HG03457 (cell line): ENCODE measurements around the gene TUBB4B.
A peak's percentile ranks its signal among the peaks of the same experiment; 100 is the strongest.
"Not testable (repeated sequence)": the region's sequence is repeated elsewhere in the genome, so short reads cannot be mapped to it uniquely, and the experiment has no call there.

ENCODE experiments used
- ATAC-seq: cut with Tn5 transposase; IDR thresholded peaks from one replicate; pipeline ENCODE4 v1.9.1; 2021; ENCODE audit warnings: moderate number of reproducible peaks; ENCODE audit not compliant: unreplicated experiment

TUBB4B gene

GRCh38 chr9:137235424-137236237 is 5.5 kb upstream of the TUBB4B start:
- no peak for ATAC-seq

GRCh38 chr9:137236238-137236935 is 4.7 kb upstream of the TUBB4B start:
- no peak for ATAC-seq

- ATAC-seq: no peak
Measured at GRCh38 chr9:137236936-137237421, 4.1 kb upstream of the TUBB4B start.

DNA sequence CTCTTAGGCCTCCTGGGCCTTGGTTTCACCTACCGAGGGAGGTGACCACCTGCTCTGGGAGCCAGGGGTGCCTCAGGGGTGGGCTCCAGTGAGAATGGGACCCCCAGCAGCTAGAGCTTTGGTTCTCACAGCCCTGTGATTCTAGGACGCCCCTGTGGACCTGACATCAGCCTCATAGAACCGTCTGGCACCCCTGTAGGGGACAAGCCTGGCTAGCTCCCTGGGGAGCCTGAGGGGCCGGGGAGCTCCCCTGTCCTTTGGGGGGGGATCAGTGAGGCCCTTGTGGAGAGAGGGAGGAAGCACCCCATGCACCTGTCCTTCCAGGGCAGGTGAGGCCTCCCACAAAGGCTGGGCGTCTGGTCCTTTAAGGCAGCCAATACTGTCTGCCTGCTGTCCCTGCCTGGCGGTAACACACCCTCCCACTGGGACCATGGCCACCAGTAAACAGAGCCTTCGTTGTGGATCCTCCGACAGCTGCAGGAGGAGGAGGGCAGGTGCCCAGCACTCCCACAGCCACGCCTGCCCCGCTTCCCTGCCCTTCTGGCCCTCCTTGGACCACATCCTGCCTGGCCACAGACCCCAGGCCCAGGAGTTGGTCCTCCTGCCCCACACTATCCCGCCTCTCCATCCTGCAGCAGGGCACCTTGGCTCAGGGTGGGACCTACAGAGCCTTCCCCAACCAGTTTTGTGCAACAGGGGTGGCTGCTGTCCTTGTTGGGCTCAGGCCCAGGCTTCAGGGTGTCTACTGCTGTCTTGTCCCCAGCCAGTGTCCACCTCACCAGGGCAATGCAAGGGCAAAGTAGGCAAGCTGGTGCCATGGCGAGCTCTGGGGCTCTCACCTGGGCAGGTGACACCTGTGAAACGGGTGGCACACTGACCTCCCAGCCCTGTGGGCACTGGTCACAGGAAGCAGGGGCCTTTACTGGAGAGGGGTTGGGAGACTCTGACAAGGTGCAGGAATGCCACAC is 3.0 kb upstream of the TUBB4B start:
- ATAC-seq: no peak

GRCh38 chr9:137239541-137240200 is 1.4 kb upstream of the TUBB4B start:
- ATAC-seq: not testable (repeated sequence)

GRCh38 chr9:137240318-137240840 is 708 bp upstream of the TUBB4B start:
- ATAC-seq: peak; percentile 14

- peak; percentile 4 for ATAC-seq
Measured at GRCh38 chr9:137241490-137242268, 592 bp downstream of the TUBB4B start.

- no peak for ATAC-seq
Measured at GRCh38 chr9:137242269-137243203, 1.4 kb downstream of the TUBB4B start.

- not testable (repeated sequence) for ATAC-seq
Measured at GRCh38 chr9:137243266-137243625, 2.2 kb downstream of the TUBB4B start.

GRCh38 chr9:137243626-137244485 is 2.8 kb downstream of the TUBB4B start:
- ATAC-seq: no peak

DNA sequence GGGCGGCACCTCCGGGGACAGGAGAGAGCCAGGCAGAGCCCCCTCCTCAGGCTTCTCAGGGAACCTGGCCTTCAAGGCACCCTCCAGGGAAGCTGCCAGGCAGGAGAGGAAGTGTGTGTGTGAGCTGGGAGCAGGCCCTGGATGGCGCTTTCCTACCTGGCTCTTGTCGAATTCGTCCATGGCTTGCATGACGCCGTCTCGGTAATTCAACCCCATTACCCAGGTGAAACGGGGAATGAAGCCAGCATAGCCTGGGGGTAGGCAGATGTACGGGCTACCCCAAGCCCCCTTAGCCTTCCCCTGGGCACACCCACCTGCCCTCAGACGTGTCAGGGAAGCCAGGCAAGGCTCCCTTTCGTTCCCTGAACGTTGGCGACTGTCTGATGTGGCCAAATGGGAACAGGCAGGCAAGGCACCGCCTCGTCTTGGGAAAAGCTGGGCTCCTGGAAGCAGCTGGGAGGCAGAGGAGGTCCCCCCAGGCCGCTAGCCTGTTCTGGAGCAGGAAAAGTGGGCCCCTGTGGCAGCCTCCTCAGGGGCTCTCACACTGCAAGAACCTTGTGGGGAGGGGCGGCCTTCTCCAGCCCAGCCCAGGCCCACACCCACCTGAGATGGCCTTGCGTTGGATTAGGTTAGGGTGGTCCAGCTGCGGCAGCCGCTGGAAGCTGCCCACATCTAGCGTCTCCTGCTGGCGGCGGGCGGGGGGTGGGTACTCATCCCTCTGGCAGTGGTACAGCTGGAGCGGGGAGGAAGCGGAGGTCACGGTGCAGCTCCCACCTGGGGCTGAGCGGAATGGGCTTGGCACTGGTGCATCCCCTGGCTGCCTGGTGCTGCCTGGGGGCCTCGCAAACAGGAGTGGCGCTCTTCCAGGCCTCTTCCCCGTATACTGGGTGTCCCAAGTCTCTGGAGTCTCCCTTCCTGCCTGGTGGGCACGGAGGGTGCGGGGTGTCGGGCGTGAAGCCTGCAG is 3.7 kb downstream of the TUBB4B start:
- no peak for ATAC-seq

- no peak for ATAC-seq
Measured at GRCh38 chr9:137245450-137246421, 4.6 kb downstream of the TUBB4B start.

- ATAC-seq: no peak
Measured at GRCh38 chr9:137247135-137247915, 6.2 kb downstream of the TUBB4B start.

DNA sequence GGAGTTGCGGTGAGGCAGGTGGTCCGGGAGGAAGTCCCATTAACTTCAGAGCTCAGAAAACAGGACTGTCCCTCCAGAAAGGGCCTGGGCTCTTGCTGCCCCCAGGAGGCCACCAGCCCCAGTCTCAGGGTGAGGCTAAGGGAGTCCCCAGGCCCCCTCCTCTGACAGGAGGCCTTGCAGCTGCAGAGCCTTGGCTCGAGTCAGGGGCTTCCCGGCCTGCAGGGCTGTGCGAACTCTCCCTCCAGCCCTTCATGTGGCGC is 6.8 kb downstream of the TUBB4B start:
- no peak for ATAC-seq
